Lower leg skin (tissue), 3 donors: ENCODE results near the gene RRN3.
"Not testable (repeated sequence)": the region's sequence is repeated elsewhere in the genome, so short reads cannot be mapped to it uniquely, and the experiment has no call there.

Source experiments
- POLR2A ChIP-seq, 2 donors: fragments of 450-650 bp; IDR thresholded peaks; one replicate each; pipeline ENCODE4 v1.6.1; 2016 to 2017; ENCODE audit warnings: antibody characterized with exemption in 2 of 2, mild to moderate bottlenecking in 1 of 2, moderate library complexity in 1 of 2
- TF ChIP-seq, protein P1 (sequence below), 3 donors: fragments of 450-650 bp; IDR thresholded peaks; one replicate each; pipeline ENCODE4 v1.5.1; 2016; ENCODE audit warnings: antibody characterized with exemption in 3 of 3, mild to moderate bottlenecking in 3 of 3, moderate library complexity in 2 of 3

DNA sequence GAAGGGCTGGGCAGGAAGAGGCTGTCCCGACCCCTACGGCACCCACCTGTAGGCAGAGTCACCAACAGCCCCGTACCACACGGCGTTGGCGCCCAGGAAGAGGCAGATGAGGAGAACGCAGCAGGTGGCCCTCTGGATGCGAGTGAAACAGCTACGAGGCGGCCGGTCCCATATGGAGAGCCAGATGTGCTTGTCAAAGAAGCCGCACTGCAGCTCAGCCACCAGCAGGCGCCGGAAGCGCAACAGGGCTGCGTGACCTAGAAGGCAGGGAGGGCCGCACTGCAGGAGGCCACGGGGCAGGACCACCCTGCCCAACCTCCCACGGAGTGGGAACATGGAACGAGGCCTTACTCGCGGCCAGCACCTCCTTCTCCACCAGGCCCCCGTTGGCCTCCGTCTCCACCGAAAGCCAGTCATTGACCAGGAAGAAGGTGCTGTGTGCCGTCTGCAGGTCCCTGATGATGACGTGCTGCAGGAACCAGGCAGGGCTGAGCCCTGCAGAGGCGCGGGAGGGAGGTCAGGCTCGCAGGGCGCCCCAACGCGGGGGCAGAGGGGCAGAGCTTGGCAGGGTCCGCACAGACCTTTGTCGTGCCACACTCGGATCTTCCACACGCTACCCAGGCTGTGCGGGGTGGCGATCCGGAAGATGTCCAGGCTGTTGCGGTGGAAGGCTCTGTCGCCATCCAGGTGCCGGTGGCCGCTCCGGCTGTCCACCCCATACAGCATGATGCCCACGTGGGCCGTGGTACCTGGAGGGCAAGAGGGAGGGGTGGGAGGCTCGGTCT, 33.8 kb upstream of the RRN3 start:
- TF ChIP-seq POLR2A (IDR thresholded peaks at IDR 0.05) = not testable (repeated sequence)
- TF ChIP-seq, protein P1, sequence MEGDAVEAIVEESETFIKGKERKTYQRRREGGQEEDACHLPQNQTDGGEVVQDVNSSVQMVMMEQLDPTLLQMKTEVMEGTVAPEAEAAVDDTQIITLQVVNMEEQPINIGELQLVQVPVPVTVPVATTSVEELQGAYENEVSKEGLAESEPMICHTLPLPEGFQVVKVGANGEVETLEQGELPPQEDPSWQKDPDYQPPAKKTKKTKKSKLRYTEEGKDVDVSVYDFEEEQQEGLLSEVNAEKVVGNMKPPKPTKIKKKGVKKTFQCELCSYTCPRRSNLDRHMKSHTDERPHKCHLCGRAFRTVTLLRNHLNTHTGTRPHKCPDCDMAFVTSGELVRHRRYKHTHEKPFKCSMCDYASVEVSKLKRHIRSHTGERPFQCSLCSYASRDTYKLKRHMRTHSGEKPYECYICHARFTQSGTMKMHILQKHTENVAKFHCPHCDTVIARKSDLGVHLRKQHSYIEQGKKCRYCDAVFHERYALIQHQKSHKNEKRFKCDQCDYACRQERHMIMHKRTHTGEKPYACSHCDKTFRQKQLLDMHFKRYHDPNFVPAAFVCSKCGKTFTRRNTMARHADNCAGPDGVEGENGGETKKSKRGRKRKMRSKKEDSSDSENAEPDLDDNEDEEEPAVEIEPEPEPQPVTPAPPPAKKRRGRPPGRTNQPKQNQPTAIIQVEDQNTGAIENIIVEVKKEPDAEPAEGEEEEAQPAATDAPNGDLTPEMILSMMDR (IDR thresholded peaks at IDR 0.05) = not testable (repeated sequence)
